PC-9 (cell line): Measurements from ENCODE around the gene STAG2. TPM values are rescaled to one million over a fixed set of nuclear protein-coding genes. Genes with fewer than 3 reads are reported as not detected.
"Not testable (repeated sequence)": the region's sequence is repeated elsewhere in the genome, so short reads cannot be mapped to it uniquely, and the experiment has no call there.

ENCODE experiments used
- BruUV-seq: library from RNA; stranded (reverse); fragments of 400-500 nt; replicated peaks from 2 replicates; lab custom pipeline; 2021; lab: Mats Ljungman, UMichigan
- CTCF ChIA-PET: fragments of 300-600 bp; sonication (Branson Sonifier 250); formaldehyde crosslinking; loops from one replicate; lab custom pipeline; 2022; ENCODE audit warnings: antibody characterized with exemption; lab: Charles Lee
- POLR2A ChIA-PET: fragments of 300-600 bp; sonication (Branson Sonifier 250); formaldehyde crosslinking; loops from one replicate; lab custom pipeline; 2022; ENCODE audit warnings: antibody characterized with exemption; ENCODE audit not compliant: unreplicated experiment; lab: Charles Lee
- DNase-seq, 2 experiments: peaks; one replicate each; pipeline versions ENCODE4 v3.0.0 to v3.0.0-alpha.2; 2015 to 2022; ENCODE audit warnings: mixed read lengths in 1 of 2
- H2AFZ ChIP-seq: fragments of 200-600 bp; sonication (generic); 2 replicates; pipeline ENCODE4 v1.8.1; 2017; ENCODE audit warnings: antibody characterized with exemption
- H3F3A ChIP-seq: fragments of 200-600 bp; sonication (generic); 2 replicates; pipeline ENCODE4 v1.8.1; 2017; ENCODE audit warnings: antibody characterized with exemption, mild to moderate bottlenecking, low read depth; ENCODE audit not compliant: insufficient read depth
- H3K27ac ChIP-seq: fragments of 200-600 bp; sonication (generic); 2 replicates; pipeline ENCODE4 v1.6.1; 2016; ENCODE audit warnings: mixed run types
- H3K27me3 ChIP-seq: fragments of 200-600 bp; sonication (generic); 2 replicates; pipeline ENCODE4 v1.6.1; 2016; ENCODE audit warnings: low read depth, mixed run types; ENCODE audit not compliant: insufficient read depth
- H3K36me3 ChIP-seq: fragments of 200-600 bp; sonication (generic); 2 replicates; pipeline ENCODE4 v1.6.1; 2016; ENCODE audit warnings: low read depth, mixed run types
- H3K4me1 ChIP-seq: fragments of 200-600 bp; sonication (generic); replicated peaks from 2 replicates; pipeline ENCODE4 v1.6.1; 2016; ENCODE audit warnings: mixed run types; ENCODE audit not compliant: insufficient read depth
- H3K4me2 ChIP-seq: fragments of 200-600 bp; sonication (generic); 2 replicates; pipeline ENCODE4 v1.6.1; 2017; ENCODE audit warnings: mixed run types
- H3K4me3 ChIP-seq: fragments of 200-600 bp; sonication (generic); 2 replicates; pipeline ENCODE4 v1.6.1; 2016; ENCODE audit warnings: mixed run types
- H3K79me2 ChIP-seq: fragments of 200-600 bp; sonication (generic); 2 replicates; pipeline ENCODE4 v1.6.1; 2017; ENCODE audit warnings: low read depth, mixed run types
- H3K9me2 ChIP-seq: fragments of 200-600 bp; sonication (generic); 2 replicates; pipeline ENCODE4 v1.8.1; 2017; ENCODE audit warnings: mild to moderate bottlenecking; ENCODE audit not compliant: insufficient read depth
- H3K9me3 ChIP-seq: fragments of 200-600 bp; sonication (generic); 2 replicates; pipeline ENCODE4 v1.8.1; 2016; ENCODE audit warnings: low read depth; ENCODE audit not compliant: insufficient read depth
- H4K20me1 ChIP-seq: fragments of 200-600 bp; sonication (generic); 2 replicates; pipeline ENCODE4 v1.8.1; 2017; ENCODE audit not compliant: insufficient read depth
- EZH2 ChIP-seq: fragments of 200-600 bp; sonication (generic); IDR thresholded peaks from 2 replicates; pipeline ENCODE4 v1.8.0; 2017; ENCODE audit warnings: antibody characterized with exemption, low read depth
- intact Hi-C: fragments of 100-400 bp; cut with micrococcal nuclease; formaldehyde crosslinking; loops from one replicate; pipeline ENCODE4 v1.10.0; 2022; ENCODE audit not compliant: unreplicated experiment
- total RNA-seq: library from RNA; stranded (reverse); gene quantifications from 2 replicates; pipeline ENCODE4 v1.2.3, GENCODE V29; 2021
- TF ChIP-seq, protein P1 (sequence below): fragments of 200-600 bp; sonication (generic); conservative IDR thresholded peaks from 2 replicates; pipeline ENCODE4 v1.6.1; 2017; ENCODE audit warnings: mixed run types, antibody characterized with exemption, mild to moderate bottlenecking, moderate library complexity

The STAG2 gene
- total RNA-seq, 1 experiment from 2014 or later, result 108 TPM

GRCh38 chrX:124127496-124127895, 166.0 kb downstream of the STAG2 start:
- no peaks in the 10 kb centered on the region for H3K4me1 ChIP-seq
- no peaks in the 10 kb centered on the region for H3K79me2 ChIP-seq
- no peak overlapping the region for H3K4me2 ChIP-seq
- no peaks in the 10 kb centered on the region for H3K36me3 ChIP-seq
- ChIA-PET CTCF (no interaction called here), POLR2A (no interaction called here)
- H4K20me1 ChIP-seq, result no peaks in the 10 kb centered on the region
- H3F3A ChIP-seq, result no peaks in the 10 kb centered on the region
- no peaks in the 10 kb centered on the region for H3K9me3 ChIP-seq
- H2AFZ ChIP-seq, result no peak overlapping the region
- H3K9me2 ChIP-seq, result no peaks in the 10 kb centered on the region
- H3K4me3 ChIP-seq, result no peak overlapping the region
- DNase-seq, result no peak
- no peak for TF ChIP-seq EZH2
- TF ChIP-seq, protein P1, sequence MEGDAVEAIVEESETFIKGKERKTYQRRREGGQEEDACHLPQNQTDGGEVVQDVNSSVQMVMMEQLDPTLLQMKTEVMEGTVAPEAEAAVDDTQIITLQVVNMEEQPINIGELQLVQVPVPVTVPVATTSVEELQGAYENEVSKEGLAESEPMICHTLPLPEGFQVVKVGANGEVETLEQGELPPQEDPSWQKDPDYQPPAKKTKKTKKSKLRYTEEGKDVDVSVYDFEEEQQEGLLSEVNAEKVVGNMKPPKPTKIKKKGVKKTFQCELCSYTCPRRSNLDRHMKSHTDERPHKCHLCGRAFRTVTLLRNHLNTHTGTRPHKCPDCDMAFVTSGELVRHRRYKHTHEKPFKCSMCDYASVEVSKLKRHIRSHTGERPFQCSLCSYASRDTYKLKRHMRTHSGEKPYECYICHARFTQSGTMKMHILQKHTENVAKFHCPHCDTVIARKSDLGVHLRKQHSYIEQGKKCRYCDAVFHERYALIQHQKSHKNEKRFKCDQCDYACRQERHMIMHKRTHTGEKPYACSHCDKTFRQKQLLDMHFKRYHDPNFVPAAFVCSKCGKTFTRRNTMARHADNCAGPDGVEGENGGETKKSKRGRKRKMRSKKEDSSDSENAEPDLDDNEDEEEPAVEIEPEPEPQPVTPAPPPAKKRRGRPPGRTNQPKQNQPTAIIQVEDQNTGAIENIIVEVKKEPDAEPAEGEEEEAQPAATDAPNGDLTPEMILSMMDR, result no peak; the same call in 1 of the 2 replicates
- intact Hi-C loops, result no loop called here
- no TSS peak for BruUV-seq
- no peak overlapping the region for H3K27ac ChIP-seq
- no peaks in the 10 kb centered on the region for H3K27me3 ChIP-seq

DNA sequence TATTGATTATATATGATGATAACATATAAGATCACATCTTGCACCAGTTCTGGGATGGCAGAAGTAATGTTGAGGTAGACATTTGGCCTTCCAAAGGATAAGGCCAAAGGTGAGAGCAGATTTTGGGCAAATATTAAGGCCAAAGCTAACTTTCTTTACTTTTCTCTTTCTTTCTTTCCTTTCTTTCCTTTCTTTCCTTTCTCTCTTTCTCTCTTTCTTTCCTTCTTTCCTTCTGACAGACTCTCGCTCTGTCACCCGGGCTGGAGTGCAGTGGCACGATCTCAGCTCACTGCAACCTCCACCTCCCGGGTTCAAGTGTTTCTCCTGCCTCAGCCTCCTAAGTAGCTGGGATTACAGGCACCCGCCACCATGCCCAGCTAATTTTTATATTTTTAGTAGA, 170.9 kb downstream of the STAG2 start:
- H3K79me2 ChIP-seq, H3K36me3 ChIP-seq, POLR2A ChIA-PET, H3F3A ChIP-seq, DNase-seq, H3K27me3 ChIP-seq, H3K27ac ChIP-seq, H3K4me3 ChIP-seq, CTCF ChIA-PET, H3K9me2 ChIP-seq, intact Hi-C loops, H3K4me2 ChIP-seq, H3K4me1 ChIP-seq, H2AFZ ChIP-seq, H4K20me1 ChIP-seq, BruUV-seq, H3K9me3 ChIP-seq: not testable (repeated sequence)

- H2AFZ ChIP-seq, result no peak overlapping the region
- ChIA-PET POLR2A (no interaction called here), CTCF (no interaction called here)
- no peaks in the 10 kb centered on the region; the same call in 1 of the 2 replicates for H3K9me3 ChIP-seq
- H3K27me3 ChIP-seq, result no peaks in the 10 kb centered on the region
- DNase-seq, result no peak
- no peaks in the 10 kb centered on the region for H3K9me2 ChIP-seq
- no peak overlapping the region; the same call in 1 of the 2 replicates for H3K4me3 ChIP-seq
- H4K20me1 ChIP-seq, result no peaks in the 10 kb centered on the region
- no peak for TF ChIP-seq EZH2
- TF ChIP-seq, protein P1, result no peak
- no peaks in the 10 kb centered on the region for H3K4me1 ChIP-seq
- BruUV-seq, result no TSS peak
- no peaks in the 10 kb centered on the region for H3K79me2 ChIP-seq
- no peak overlapping the region for H3K27ac ChIP-seq
- no peak overlapping the region; the same call in 1 of the 2 replicates for H3K4me2 ChIP-seq
- no peaks in the 10 kb centered on the region for H3F3A ChIP-seq
- intact Hi-C loops, result no loop called here
- no peaks in the 10 kb centered on the region for H3K36me3 ChIP-seq
Observed at GRCh38 chrX:124145749-124146148, 184.2 kb downstream of the STAG2 start.

GRCh38 chrX:124151195-124151594, 189.7 kb downstream of the STAG2 start:
- Histone ChIP-seq H3K27ac (no peak overlapping the region), H3F3A (no peaks in the 10 kb centered on the region), H3K9me3 (no peaks in the 10 kb centered on the region; the same call in 1 of the 2 replicates), H3K79me2 (no peaks in the 10 kb centered on the region), H2AFZ (no peak overlapping the region), H4K20me1 (no peaks in the 10 kb centered on the region), H3K4me2 (no peak overlapping the region), H3K36me3 (no peaks in the 10 kb centered on the region), H3K4me3 (no peak overlapping the region), H3K4me1 (no peaks in the 10 kb centered on the region), H3K9me2 (no peaks in the 10 kb centered on the region), H3K27me3 (no peaks in the 10 kb centered on the region)
- intact Hi-C loops, result no loop called here
- BruUV-seq, result no TSS peak
- no peak for DNase-seq
- ChIA-PET POLR2A (no interaction called here), CTCF (no interaction called here)
- no peak for TF ChIP-seq EZH2
- TF ChIP-seq, protein P1, result no peak
